ENCODE measurements around the gene RCC2.

GRCh38 chr1:17365293-17365692, 74.2 kb downstream of the RCC2 start:
- no peak for TF ChIP-seq POLR2A (IDR thresholded peaks at IDR 0.05; ENCODE audit: extremely low read depth, insufficient read length)
- no peak for TF ChIP-seq CTCF (IDR thresholded peaks at IDR 0.05; ENCODE audit: low read depth, low read length)

Data from NB4 (cell line).